ENCODE data around the gene REEP2.
"Not testable (repeated sequence)": the region's sequence is repeated elsewhere in the genome, so short reads cannot be mapped to it uniquely, and the experiment has no call there.

REEP2 gene, protein sequence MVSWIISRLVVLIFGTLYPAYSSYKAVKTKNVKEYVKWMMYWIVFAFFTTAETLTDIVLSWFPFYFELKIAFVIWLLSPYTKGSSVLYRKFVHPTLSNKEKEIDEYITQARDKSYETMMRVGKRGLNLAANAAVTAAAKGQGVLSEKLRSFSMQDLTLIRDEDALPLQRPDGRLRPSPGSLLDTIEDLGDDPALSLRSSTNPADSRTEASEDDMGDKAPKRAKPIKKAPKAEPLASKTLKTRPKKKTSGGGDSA

DNA sequence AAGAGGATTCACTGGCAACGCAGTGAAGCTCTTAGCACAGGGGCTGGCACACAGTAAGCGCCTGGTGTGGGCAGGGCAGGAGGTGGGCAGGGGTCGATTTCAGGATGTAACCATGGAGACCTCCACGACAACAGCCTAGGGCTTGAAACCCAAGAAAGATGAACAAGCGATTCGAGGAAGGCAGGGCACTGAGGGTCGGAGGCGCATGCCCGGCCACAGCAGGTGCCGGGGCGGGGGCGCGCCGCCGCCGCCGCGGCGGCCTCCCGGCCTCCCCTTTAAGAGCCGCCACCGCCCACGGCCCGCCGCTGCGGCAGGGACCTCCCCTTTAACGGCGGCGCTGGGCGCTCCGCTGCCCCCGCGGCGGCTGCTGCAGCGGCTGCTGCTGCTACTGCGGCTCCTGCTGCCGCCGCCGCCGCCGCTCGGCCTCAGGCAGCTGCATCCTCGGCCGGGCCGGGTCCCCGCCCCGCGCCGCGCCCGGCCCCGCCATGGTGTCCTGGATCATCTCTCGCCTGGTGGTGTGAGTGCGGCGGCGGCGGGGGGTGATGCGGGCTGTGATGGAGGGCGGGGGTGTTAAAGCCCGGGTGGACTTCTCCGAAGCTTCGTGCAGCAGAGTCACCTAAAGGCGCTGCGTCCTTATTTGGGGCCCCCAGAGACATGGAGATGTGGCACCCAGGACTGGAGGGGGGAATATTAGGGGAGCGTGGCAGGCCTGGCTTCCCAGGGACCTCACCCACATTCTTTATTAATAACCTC is at the start of gene REEP2:
Gene REEP2, plus strand, starts transcription at position 334 of the 753 bp plus-strand sequence. Its CDS starts 152 bp downstream, at position 486.
- peak; percentile 35 for DNase-seq

DNA sequence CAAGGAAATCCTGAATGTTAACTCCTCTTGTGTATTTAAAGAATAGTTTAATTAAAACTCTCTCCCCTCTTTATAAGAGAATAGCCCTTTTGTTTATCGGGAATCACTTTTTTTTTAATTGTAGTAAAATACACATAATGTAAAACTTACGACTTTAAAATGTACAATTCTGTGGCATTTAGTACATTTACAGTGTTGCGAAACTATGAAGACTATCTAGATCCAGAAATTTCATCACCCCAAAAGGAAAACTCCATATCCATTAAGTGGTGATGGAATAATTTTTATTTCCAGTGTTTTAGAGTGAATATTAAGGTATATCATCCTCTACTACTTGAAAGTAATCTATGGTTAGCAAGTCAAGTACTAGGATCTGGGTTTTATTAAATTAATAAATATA is 49.5 kb upstream of the REEP2 start:
- DNase-seq, result no peak

DNA sequence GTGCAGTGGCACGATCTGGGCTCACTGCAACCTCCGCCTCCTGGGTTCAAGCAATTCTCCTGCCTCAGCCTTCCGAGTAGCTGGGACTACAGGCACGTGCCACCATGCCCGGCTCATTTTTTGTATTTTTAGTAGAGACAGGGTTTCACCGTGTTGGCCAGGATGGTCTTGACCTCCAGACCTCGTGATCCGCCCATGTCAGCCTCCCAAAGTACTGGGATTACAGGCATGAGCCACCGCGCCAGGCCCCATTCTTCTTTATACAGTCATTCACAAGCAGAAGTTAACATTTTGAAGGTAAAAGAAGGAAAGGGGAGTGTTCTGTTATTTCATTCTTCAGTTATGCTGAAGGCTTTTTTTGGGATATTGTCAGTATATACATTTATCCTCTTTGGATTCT is 48.9 kb upstream of the REEP2 start:
- DNase-seq, result not testable (repeated sequence)

DNA sequence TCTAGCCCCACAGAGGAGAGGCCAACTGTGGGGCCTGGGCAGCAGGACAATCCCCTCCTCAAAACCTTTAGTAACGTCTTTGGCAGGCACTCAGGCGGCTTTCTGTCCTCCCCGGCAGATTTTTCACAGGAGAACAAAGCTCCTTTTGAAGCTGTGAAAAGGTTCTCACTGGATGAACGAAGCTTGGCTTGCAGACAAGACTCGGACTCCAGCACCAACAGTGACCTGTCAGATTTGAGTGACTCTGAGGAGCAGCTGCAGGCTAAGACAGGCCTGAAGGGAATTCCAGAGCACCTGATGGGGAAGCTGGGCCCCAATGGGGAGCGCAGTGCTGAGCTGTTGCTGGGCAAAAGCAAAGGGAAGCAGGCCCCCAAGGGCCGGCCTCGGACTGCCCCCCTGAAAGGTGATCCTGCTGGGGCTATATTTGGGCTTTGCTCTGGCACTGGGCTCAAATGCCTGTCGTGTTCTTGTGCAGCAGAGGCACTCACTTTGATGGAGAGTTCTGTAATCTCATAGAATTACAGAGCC is 46.9 kb upstream of the REEP2 start:
- peak; percentile 85 for DNase-seq

DNA sequence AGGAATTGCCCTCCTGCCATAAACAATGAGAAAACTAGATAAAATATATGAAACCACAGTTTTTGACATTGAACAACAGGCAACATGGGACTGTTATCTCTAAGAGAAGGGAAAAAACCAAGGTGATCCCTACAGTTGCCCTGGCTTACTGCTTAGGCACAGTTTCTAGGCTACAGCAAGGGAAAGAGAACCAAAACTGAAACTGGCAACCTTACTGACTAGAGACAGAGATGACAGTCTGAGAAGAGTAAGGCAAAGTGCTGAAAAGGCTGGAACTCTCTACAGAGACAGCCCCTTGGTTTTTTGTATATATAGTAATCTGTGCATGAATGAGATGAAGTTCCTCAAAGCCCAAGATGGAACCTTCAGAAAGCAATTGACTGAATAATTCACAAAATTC is 36.2 kb upstream of the REEP2 start:
- no peak for DNase-seq

DNA sequence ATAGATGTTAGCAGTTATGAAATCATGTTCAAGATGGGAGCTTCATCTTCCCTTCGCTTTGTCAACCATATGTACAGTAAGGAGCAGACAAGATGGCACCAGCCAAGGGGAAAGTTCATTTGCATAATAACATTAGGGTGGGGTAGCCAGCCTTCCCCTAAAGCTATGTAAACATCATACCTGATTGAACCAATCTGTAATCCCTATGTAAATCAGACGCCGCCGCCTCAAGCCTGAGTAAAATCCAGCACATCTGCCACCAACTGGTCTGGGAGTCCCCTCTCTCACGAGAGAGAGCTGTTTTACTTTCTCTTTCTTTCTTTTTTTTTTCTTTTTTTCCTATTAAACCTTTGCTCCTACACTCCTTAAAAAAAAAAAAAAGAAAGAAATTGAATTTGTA is 30.8 kb upstream of the REEP2 start:
- no peak for DNase-seq

DNA sequence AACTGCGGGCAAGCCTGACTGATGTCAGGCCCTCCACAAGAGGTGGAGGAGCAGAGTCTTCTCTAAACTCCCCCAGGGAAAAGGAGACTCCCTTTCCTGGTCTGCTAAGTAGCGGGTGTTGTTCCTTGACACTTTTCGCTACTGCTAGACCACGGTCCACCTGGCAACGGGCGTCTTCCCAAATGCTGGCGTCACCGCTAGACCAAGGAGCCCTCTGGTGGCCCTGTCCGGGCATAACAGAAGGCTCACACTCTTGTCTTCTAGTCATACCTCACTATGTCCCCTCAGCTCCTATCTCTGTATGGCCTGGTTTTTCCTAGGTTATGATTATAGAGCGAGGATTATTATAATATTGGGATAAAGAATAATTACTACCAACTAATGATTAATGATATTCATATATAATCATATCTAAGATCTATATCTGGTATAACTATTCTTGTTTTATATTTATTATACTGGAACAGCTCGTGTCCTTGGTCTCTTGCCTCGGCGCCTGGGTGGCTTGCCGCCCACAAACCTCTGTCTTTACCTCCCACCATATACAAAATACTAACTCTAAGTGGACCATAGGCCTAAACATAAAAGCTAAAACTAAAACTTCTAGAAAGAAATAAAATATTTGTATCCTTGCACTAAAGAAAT is 27.7 kb upstream of the REEP2 start:
- peak; percentile 59 for DNase-seq

DNA sequence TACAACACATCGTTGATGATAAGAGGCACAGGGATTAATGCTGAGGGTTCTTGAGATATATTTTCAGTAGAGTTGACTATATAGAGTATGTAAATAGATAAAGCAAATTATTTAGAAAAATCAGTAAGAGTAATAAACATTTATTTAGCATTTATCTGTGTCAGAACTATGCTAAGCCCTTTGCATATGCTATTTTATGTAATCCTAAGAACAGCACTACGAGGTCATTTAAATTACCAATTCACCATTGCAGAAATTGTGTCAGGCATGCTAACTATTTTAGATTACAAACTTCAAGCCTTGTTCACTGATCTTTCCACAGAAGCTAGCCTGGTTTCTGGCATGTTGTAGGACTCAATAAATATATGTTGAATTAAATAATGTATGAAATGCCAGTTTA is 20.4 kb upstream of the REEP2 start:
- no peak for DNase-seq

DNA sequence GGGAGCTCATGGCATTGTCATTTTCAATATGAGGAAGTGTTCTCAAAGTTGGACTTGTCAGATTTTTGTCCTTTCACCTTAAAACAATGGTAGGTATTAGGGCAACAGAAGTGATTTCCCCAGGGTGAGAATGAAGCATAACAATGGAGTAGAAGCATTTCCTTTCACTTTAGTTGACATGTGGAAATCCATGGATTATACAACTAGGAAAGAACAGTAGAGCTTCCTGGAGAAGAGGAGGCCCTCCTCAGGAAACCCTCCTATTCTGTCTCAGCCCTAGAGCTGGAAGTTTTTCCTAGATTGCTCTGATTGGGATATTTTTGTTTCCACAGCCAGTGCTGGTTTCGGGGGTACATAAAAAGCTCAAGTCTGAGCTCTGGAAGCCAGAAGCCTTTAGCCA is 13.8 kb upstream of the REEP2 start:
- DNase-seq, result no peak

DNA sequence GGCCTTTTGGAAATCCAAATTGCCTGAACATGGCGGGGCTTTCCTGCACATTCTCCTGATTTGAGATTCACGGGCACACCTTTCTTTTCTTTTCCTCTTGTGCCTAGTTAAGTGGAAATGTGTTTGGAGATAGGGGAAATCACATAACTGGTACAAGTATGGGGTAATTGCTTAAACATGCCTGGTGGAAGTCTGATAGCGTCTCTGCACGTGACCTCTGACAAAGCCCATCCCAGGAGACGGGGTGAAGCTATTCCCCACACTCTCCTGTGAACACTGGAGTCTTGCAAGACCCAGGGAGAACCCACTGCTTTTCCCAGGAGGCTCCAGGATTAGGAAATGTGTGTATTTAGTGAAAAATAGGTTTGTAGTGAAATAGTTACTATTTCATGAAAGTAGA is 2.9 kb upstream of the REEP2 start:
- no peak for DNase-seq

DNA sequence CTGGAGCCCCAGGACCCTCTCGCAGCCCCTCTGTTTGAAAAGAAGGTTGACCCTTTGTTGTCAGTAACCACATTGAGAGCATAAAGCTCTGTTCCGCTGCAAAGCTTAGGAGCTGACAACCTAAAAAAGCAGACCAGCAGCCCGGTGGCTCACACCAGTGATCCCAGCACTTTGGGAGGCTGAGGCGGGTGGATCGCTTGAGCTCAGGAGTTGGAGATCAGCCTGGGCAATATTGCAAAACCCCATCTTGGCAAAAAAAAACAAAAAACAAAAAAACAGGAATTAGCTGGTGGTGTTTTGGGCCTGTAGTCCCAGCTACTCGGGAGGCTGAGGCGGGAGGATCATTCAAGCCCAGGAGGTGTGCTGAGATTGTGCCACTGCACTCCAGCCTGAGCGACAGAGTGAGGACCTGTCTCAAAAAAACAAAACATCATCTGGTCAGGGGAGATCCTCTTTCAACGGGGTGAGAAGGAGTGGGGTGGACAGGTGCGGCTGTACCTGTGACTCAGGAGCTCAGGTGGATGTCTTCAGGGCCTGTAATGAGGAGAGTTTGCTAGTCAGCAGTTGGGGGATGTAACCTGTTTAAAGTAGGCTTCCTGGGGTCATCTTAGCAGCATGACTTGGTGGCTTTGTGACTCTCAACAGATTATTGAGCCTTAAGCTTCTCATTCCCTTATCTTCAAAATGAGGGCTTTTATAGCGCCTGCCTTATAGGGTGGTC is 694 bp upstream of the REEP2 start:
- no peak for DNase-seq

DNA sequence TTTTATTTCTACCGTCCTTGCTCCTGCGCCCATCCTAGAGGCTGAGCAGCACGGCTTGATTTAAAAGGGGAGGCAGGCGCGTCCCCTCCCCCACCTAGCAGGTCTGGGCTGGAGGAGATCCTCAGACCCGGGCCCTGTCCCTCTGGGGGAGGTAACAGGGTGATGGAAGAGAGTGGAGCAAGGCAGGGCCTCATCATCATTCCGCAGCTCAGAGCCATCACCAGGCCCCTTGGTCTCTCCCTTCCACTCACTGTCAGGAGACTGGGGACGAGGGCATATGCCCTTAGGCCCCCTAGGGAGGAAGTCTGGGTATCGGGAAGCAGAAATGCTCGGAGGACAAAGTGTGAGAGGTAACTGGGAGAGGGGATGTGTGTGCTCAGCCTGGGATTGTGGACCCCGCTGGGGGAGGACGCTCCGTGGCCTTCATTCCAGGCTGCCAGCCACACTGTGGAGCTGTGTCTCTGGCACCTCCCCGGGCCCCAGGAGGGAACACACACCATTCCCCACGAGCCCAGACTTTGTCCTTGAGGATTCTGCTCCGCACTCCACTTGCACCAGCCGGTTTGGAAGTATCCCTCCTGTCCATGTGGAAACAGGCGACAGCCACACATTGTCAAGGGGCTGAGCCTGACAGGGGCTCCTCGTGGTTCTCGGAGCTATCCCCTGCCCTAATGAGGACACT is 761 bp downstream of the REEP2 start:
- no peak for DNase-seq

DNA sequence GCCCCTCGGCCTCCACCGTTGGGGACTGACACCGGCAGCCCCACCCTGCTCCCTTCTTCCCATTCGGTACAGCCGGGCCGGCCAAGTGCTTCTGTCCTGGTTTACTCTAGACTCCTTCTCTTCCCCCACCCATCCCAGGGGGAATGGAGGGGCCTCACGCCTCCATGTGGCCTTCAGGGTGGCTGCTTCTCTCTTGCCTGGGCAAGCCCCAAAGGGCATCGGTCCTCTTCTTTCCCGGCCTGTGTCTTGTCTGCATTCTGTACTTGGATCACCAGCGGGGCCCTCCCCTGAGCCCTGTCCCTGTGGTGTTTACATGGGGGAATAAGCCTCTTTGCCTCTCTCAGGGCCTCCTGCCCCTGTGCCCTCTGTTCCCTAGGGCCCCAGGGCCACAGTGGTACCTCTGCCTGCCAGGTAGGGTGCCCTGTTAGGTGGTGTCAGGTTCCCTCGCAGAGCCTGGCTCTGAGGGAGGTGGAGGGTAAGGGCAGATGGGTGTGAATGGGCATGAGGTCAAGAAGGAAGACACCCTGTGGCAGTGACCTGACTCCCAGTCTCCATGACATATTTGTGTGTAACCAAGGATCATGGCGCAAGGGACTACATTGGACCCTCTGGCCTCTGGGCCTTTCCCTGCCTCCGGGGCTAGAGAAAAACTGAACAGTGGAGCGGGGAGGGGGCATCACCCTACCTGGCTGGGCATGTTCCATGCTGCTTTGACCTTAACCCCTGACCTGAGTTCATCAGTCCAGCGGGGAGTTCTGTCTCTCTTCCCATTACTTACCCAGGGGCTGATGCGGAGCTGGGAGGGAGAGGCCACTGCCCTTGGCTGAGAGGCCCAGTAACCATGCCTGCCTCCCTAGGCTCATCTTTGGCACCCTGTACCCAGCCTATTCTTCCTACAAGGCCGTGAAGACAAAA is 1.6 kb downstream of the REEP2 start:
- DNase-seq, result no peak

DNA sequence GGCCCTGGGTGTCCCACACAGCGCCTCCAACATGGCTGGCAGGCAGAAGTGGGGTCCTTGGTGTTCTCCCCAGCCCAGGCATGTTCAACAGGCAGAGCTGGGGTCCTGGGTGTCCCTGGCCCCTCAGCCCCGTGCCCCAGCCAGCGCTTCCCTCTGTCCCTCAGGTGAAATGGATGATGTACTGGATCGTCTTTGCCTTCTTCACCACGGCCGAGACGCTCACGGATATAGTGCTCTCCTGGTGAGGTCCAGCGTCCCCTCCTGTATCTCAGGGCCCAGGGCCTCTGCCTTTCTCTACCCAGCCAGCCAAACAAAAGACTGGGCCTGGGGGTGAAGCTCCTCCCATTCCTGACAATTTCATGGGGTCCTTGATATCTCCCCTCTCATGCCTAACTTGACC is 2.4 kb downstream of the REEP2 start:
- no peak for DNase-seq

DNA sequence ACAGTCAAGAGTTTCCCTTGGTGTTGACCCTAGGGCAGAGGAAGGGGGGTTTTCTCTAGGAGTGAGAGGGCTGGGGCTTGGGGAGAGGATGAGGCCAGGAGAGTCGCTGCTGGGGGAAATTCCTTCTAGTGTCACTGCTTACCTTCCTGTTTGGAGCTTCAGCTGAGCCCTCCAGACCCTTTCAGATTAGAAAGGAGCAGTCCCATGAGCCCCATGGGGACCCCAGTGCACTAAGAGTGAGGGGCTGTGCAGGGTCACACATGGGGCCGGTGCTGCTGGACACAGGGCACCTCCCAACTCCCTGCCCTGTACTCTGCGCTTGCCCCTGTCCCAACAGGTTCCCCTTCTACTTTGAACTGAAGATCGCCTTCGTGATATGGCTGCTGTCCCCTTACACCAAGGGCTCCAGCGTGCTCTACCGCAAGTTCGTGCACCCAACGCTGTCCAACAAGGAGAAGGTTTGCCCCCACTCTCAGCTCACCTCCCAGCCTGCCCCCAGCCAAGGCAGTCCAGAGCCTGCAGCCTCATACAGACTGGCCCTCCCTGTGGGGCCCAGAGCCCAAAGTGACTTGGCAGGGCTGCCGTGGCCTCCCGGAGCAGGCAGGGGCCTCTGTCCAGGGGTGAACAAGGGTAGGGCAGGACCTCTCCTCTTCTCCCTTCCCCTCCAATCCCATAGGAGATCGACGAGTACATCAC is 5.4 kb downstream of the REEP2 start:
- no peak for DNase-seq

DNA sequence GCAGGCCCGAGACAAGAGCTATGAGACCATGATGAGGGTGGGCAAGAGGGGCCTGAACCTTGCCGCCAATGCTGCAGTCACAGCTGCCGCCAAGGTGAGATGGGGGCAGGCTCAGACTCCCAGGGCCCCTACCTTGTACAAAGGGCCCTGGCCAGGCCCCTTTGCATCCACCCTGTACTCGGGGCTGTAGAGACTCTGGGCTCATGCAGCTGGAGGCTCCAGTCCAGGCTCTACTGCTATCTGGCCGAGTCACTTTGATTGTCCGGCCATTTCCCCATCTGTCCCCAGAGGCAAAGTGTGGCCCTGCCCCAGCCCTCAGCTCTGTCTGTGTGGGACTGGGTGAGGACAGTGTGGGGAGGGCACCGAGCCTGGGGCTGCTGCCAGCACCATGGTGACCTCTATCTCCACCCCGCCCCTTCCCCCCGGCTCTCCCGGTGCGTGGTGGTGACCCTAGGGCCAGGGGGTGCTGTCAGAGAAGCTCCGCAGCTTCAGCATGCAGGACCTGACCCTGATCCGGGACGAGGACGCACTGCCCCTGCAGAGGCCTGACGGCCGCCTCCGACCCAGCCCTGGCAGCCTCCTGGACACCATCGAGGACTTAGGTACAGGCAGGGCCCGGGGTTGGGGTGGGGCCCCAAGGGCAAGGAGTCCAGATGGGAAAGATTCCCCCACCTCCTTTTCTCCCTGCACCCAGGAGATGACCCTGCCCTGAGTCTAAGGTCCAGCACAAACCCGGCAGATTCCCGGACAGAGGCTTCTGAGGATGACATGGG is 6.1 kb downstream of the REEP2 start:
- DNase-seq, result no peak

DNA sequence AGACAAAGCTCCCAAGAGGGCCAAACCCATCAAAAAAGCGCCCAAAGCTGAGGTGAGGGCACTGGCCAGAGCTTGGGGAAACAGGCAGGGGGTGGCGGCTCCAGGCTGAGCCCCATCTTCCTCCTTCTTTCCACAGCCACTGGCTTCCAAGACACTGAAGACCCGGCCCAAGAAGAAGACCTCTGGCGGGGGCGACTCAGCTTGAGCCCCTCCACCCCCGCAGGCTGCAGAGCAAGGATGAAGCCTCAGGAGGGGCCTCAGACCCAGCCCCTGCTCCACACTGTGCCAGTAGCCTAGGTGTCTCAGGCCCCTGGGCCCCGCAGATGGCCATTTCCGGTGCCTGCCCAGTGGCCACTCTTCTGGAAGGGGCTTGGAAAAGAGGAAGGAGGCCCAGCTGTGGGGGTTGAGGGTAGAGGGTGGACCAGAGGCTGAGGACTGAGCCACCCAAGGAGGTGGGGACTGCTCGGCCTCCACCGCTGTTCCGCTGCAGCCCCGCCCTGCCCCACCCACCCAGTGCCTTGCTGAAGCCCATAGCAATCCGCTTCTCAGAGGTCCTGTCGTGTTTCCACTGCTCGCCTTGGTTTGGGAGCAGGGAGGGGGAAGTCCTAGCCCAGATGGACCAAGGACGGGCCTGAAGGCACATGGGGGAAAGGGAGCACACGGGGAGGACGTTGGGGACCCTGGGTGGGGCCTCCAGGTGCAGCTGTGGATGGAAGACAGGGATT is 6.9 kb downstream of the REEP2 start:
- no peak for DNase-seq

DNA sequence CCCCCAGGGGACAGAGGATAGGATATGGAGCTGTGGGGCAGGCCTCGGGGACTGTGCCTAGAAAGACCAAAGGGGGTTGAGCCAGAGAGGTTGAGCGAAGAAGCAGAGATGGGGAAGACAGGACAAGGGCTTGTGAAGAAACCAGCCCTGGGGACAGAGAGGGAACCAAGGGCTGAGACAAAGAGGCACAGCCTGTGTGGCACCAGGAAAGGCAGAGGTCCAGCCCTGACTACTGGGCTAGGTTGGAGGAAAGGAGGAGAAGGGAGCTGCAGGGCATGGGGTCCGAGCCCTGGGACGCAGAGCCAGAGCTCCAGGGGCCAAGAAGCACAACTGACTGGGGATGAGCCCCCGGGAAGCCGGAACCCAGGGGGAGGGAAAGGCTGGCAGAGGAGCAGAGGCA is 9.2 kb downstream of the REEP2 start:
- DNase-seq, result no peak
